ENCODE results near the gene CX3CL1. TPM values are rescaled to one million over a fixed set of nuclear protein-coding genes. Genes with fewer than 3 reads are reported as not detected.
"Not testable (repeated sequence)": the region's sequence is repeated elsewhere in the genome, so short reads cannot be mapped to it uniquely, and the experiment has no call there.

Gene CX3CL1
- total RNA-seq, 2 experiments from 2014 or later: not detected

GRCh38 chr16:57358527-57359095 lies 13.7 kb upstream of the CX3CL1 start, which contains the start of gene CCL22:
Gene CCL22, plus strand, starts transcription at chr16:57358783. Its CDS starts 34 bp downstream, at chr16:57358817.
- Mint-ChIP-seq H3K27ac (no peak within 1 kb of the TSS), H3K4me3 (no peak within 1 kb of the TSS), H3K4me1 (ENCODE audit: low read depth) (peaks cover 11% of the 10 kb centered on the region), H3K9me3 (no peaks in the 10 kb centered on the region), H3K36me3 (ENCODE audit: low read depth) (no peaks in the 10 kb centered on the region), H3K27me3 (ENCODE audit: low read depth) (no peaks in the 10 kb centered on the region)
- intact Hi-C loops (cut with micrococcal nuclease): loop anchor here (1.0 kb wide), 1 partner anchor 44 kb away; no protein-coding TSS in a partner anchor
- DNase-seq: peak; percentile 69
- CTCF ChIA-PET: interaction anchor here (1.5 kb wide), 1 partner anchor 58 kb away, joined by 3 read pairs; no protein-coding TSS in a partner anchor

- H3K4me1 Mint-ChIP-seq (ENCODE audit: low read depth): peaks cover 11% of the 10 kb centered on the region
- no peaks in the 10 kb centered on the region for H3K27me3 Mint-ChIP-seq (ENCODE audit: low read depth)
- CTCF ChIA-PET: interaction anchor here (1.0 kb wide), 1 partner anchor 56 kb away, joined by 3 read pairs; no protein-coding TSS in a partner anchor
- intact Hi-C loops (cut with micrococcal nuclease): no loop called here
- H3K36me3 Mint-ChIP-seq (ENCODE audit: low read depth): no peaks in the 10 kb centered on the region
- H3K27ac Mint-ChIP-seq: no peak overlapping the region
- H3K4me3 Mint-ChIP-seq: no peak overlapping the region
- DNase-seq: no peak
- no peaks in the 10 kb centered on the region for H3K9me3 Mint-ChIP-seq
These were observed 11.9 kb upstream of the CX3CL1 start for GRCh38 chr16:57360321-57360935.

- CTCF ChIA-PET: interaction anchor here (1.0 kb wide), 1 partner anchor 55 kb away, joined by 3 read pairs; no protein-coding TSS in a partner anchor
- intact Hi-C loops (cut with micrococcal nuclease): no loop called here
- Mint-ChIP-seq H3K9me3 (no peaks in the 10 kb centered on the region), H3K27me3 (ENCODE audit: low read depth) (no peaks in the 10 kb centered on the region), H3K4me1 (ENCODE audit: low read depth) (peaks cover 11% of the 10 kb centered on the region), H3K36me3 (ENCODE audit: low read depth) (no peaks in the 10 kb centered on the region), H3K4me3 (no peak overlapping the region), H3K27ac (no peak overlapping the region)
- DNase-seq: no peak
These were observed 10.9 kb upstream of the CX3CL1 start for GRCh38 chr16:57361404-57361803.

- Mint-ChIP-seq H3K9me3 (no peaks in the 10 kb centered on the region), H3K27ac (no peak overlapping the region), H3K4me3 (no peak overlapping the region), H3K36me3 (ENCODE audit: low read depth) (no peaks in the 10 kb centered on the region), H3K27me3 (ENCODE audit: low read depth) (peaks cover 5% of the 10 kb centered on the region), H3K4me1 (ENCODE audit: low read depth) (no peaks in the 10 kb centered on the region)
- intact Hi-C loops (cut with micrococcal nuclease): no loop called here
- CTCF ChIA-PET: interaction anchor here (0.6 kb wide), 1 partner anchor 289 kb away, joined by 4 read pairs; no protein-coding TSS in a partner anchor
- no peak for DNase-seq
These were observed 8.1 kb upstream of the CX3CL1 start for GRCh38 chr16:57364143-57364542.

GRCh38 chr16:57366544-57367040 lies 5.7 kb upstream of the CX3CL1 start:
- Mint-ChIP-seq H3K27ac (no peak overlapping the region), H3K27me3 (ENCODE audit: low read depth) (peaks cover 5% of the 10 kb centered on the region), H3K4me1 (ENCODE audit: low read depth) (no peaks in the 10 kb centered on the region), H3K9me3 (no peaks in the 10 kb centered on the region), H3K4me3 (no peak overlapping the region), H3K36me3 (ENCODE audit: low read depth) (no peaks in the 10 kb centered on the region)
- intact Hi-C loops (cut with micrococcal nuclease): no loop called here
- no peak for DNase-seq
- CTCF ChIA-PET: interaction anchor here (0.9 kb wide), 1 partner anchor 50 kb away, joined by 3 read pairs; no protein-coding TSS in a partner anchor

GRCh38 chr16:57367116-57367752 lies 5.1 kb upstream of the CX3CL1 start:
- CTCF ChIA-PET: no interaction called here
- Mint-ChIP-seq H3K9me3 (no peaks in the 10 kb centered on the region), H3K4me3 (no peak overlapping the region), H3K4me1 (ENCODE audit: low read depth) (no peaks in the 10 kb centered on the region), H3K27me3 (ENCODE audit: low read depth) (peaks cover 5% of the 10 kb centered on the region), H3K27ac (no peak overlapping the region), H3K36me3 (ENCODE audit: low read depth) (no peaks in the 10 kb centered on the region)
- no peak for DNase-seq
- intact Hi-C loops (cut with micrococcal nuclease): no loop called here

GRCh38 chr16:57371494-57372371 lies 557 bp upstream of the CX3CL1 start:
- Mint-ChIP-seq H3K4me3 (no peak overlapping the region), H3K4me1 (ENCODE audit: low read depth) (no peaks in the 10 kb centered on the region), H3K27me3 (ENCODE audit: low read depth) (peaks cover 5% of the 10 kb centered on the region), H3K36me3 (ENCODE audit: low read depth) (no peaks in the 10 kb centered on the region), H3K27ac (no peak overlapping the region), H3K9me3 (no peaks in the 10 kb centered on the region)
- DNase-seq: no peak
- CTCF ChIA-PET: interaction anchor here (0.8 kb wide), 1 partner anchor 14 kb away, joined by 3 read pairs; no protein-coding TSS in a partner anchor
- intact Hi-C loops (cut with micrococcal nuclease): no loop called here

GRCh38 chr16:57373117-57373947 lies 1.0 kb downstream of the CX3CL1 start:
- H3K27ac Mint-ChIP-seq: no peak overlapping the region
- intact Hi-C loops (cut with micrococcal nuclease): no loop called here
- no peak overlapping the region for H3K4me3 Mint-ChIP-seq
- H3K9me3 Mint-ChIP-seq: no peaks in the 10 kb centered on the region
- no peak for DNase-seq
- peaks cover 10% of the 10 kb centered on the region for H3K4me1 Mint-ChIP-seq (ENCODE audit: low read depth)
- CTCF ChIA-PET: no interaction called here
- peaks cover 2% of the 10 kb centered on the region for H3K27me3 Mint-ChIP-seq (ENCODE audit: low read depth)
- no peaks in the 10 kb centered on the region for H3K36me3 Mint-ChIP-seq (ENCODE audit: low read depth)

GRCh38 chr16:57374067-57374534 lies 1.8 kb downstream of the CX3CL1 start:
- Mint-ChIP-seq H3K4me3 (no peak overlapping the region), H3K4me1 (ENCODE audit: low read depth) (peaks cover 10% of the 10 kb centered on the region), H3K36me3 (ENCODE audit: low read depth) (no peaks in the 10 kb centered on the region), H3K27ac (no peak overlapping the region), H3K27me3 (ENCODE audit: low read depth) (no peaks in the 10 kb centered on the region), H3K9me3 (no peaks in the 10 kb centered on the region)
- intact Hi-C loops (cut with micrococcal nuclease): no loop called here
- no peak for DNase-seq
- CTCF ChIA-PET: no interaction called here

- H3K9me3 Mint-ChIP-seq; intact Hi-C loops (cut with micrococcal nuclease); DNase-seq; H3K27ac Mint-ChIP-seq; H3K36me3 Mint-ChIP-seq (ENCODE audit: low read depth); H3K4me1 Mint-ChIP-seq (ENCODE audit: low read depth); H3K4me3 Mint-ChIP-seq; H3K27me3 Mint-ChIP-seq (ENCODE audit: low read depth): not testable (repeated sequence)
- CTCF ChIA-PET: interaction anchor here (1.8 kb wide), 1 partner anchor 44 kb away, joined by 8 read pairs; no protein-coding TSS in a partner anchor
These were observed 2.7 kb downstream of the CX3CL1 start for GRCh38 chr16:57374925-57375465.

- intact Hi-C loops (cut with micrococcal nuclease): loop anchor here (2.0 kb wide), 1 partner anchor 76 kb away; no protein-coding TSS in a partner anchor
- H3K4me3 Mint-ChIP-seq: no peak overlapping the region
- no peaks in the 10 kb centered on the region for H3K36me3 Mint-ChIP-seq (ENCODE audit: low read depth)
- H3K9me3 Mint-ChIP-seq: no peaks in the 10 kb centered on the region
- H3K27ac Mint-ChIP-seq: no peak overlapping the region
- H3K4me1 Mint-ChIP-seq (ENCODE audit: low read depth): peaks cover 10% of the 10 kb centered on the region
- H3K27me3 Mint-ChIP-seq (ENCODE audit: low read depth): no peaks in the 10 kb centered on the region
- CTCF ChIA-PET: interaction anchor here (1.6 to 1.8 kb wide), 2 partner anchors 42 to 76 kb away, joined by 6 to 8 read pairs; no protein-coding TSS in a partner anchor
- no peak for DNase-seq
These were observed 4.1 kb downstream of the CX3CL1 start for GRCh38 chr16:57376313-57376818.
